K562 (cell line): ENCODE measurements around the gene C4orf17. TPM values are rescaled to one million over a fixed set of nuclear protein-coding genes. Genes with fewer than 3 reads are reported as not detected.

Source experiments
- ATAC-seq: fragments of 200-7000 bp; cut with Tn5 transposase; 3 replicates; pipeline ENCODE4 v1.9.1; 2020; ENCODE audit warnings: moderate library complexity
- BruUV-seq: library from RNA; stranded (reverse); fragments of 400-500 nt; replicated peaks from 2 replicates; lab custom pipeline; 2021; lab: Mats Ljungman, UMichigan
- CTCF ChIA-PET: fragments of 300-600 bp; formaldehyde crosslinking; extraction: SDS; loops from one replicate; lab custom pipeline; 2021; ENCODE audit warnings: low intra/inter-chr PET ratio; lab: Yijun Ruan, JAX
- POLR2A ChIA-PET: fragments of 300-600, 350-650 bp; sonication (Branson Sonifier 250); formaldehyde crosslinking; extraction: SDS; loops from one replicate; lab custom pipeline; 2021; ENCODE audit warnings: antibody characterized with exemption, inconsistent platforms; lab: Yijun Ruan, JAX
- DNase-seq, 4 experiments: peaks; one replicate each; pipeline versions ENCODE4 v3.0.0 to v3.0.0-alpha.2; 2011 to 2018; ENCODE audit warnings: low spot score in 3 of 4, mixed read lengths in 3 of 4; ENCODE audit errors: extremely low read depth in 1 of 4
- FAIRE-seq: peaks from 2 replicates; lab custom pipeline; 2011; peaks lifted over from hg19 to GRCh38; lab: Jason Lieb, UNC
- H2AFZ ChIP-seq: 2 replicates; pipeline ENCODE4 v1.6.0; 2011; ENCODE audit warnings: low read depth, low read length, control low read depth, inconsistent platforms
- H3K27ac ChIP-seq: fragments of 200-600 bp; 3 replicates; pipeline ENCODE4 v1.8.0; 2011; ENCODE audit warnings: low read depth, mild to moderate bottlenecking, control low read depth, inconsistent platforms, low read length, moderate library complexity, mixed read lengths; ENCODE audit errors: extremely low read depth
- H3K27me3 ChIP-seq, 2 experiments: fragments of 300-600 bp in 1 of 2; 2 replicates in 1 of 2; 3 replicates in 1 of 2; pipeline versions ENCODE4 v1.6.0 to v1.8.0; 2011; ENCODE audit warnings: inconsistent platforms in 2 of 2, low read length in 2 of 2, mild to moderate bottlenecking in 1 of 2, mixed read lengths in 1 of 2, moderate library complexity in 1 of 2; ENCODE audit not compliant: control insufficient read depth in 2 of 2, insufficient read depth in 2 of 2
- H3K36me3 ChIP-seq: fragments of 300-600 bp; 3 replicates; pipeline ENCODE4 v1.8.0; 2011; ENCODE audit warnings: mild to moderate bottlenecking, low read length, inconsistent platforms; ENCODE audit not compliant: control insufficient read depth, insufficient read depth
- H3K4me1 ChIP-seq, 2 experiments: fragments of 200-600 bp in 1 of 2; replicated peaks in 1 of 2; 2 replicates in 1 of 2; 3 replicates in 1 of 2; pipeline versions ENCODE4 v1.5.1 to v1.8.0; 2011; ENCODE audit warnings: inconsistent platforms in 2 of 2, low read length in 2 of 2, mild to moderate bottlenecking in 1 of 2, mixed read lengths in 1 of 2, moderate library complexity in 1 of 2; ENCODE audit not compliant: control insufficient read depth in 2 of 2, insufficient read depth in 2 of 2
- H3K4me2 ChIP-seq: 2 replicates; pipeline ENCODE4 v1.6.1; 2011; ENCODE audit warnings: low read length, control low read depth, inconsistent platforms, mixed read lengths; ENCODE audit not compliant: insufficient read depth
- H3K4me3 ChIP-seq: fragments of 200-600 bp; sonication (generic), shearing (Covaris generic); 2 replicates; pipeline ENCODE4 v1.5.1; 2016; ENCODE audit warnings: control low read depth, inconsistent platforms
- H3K79me2 ChIP-seq: fragments of 200-600 bp; 3 replicates; pipeline ENCODE4 v1.8.0; 2011; ENCODE audit warnings: low read length, inconsistent platforms; ENCODE audit not compliant: control insufficient read depth, insufficient read depth
- H3K9ac ChIP-seq, 2 experiments: 2 replicates each; pipeline versions ENCODE4 v1.6.0 to v1.6.1; 2011; ENCODE audit warnings: low read depth in 2 of 2, low read length in 2 of 2, control low read depth in 1 of 2, inconsistent platforms in 1 of 2, mild to moderate bottlenecking in 1 of 2, mixed read lengths in 1 of 2; ENCODE audit not compliant: insufficient read depth in 1 of 2
- H3K9me1 ChIP-seq: one replicate; pipeline ENCODE4 v1.6.0; 2011; ENCODE audit warnings: inconsistent platforms, mild to moderate bottlenecking, low read length, moderate library complexity; ENCODE audit not compliant: control insufficient read depth, insufficient read depth
- H3K9me3 ChIP-seq: replicated peaks from 2 replicates; pipeline ENCODE4 v1.5.1; 2011; ENCODE audit warnings: low read depth, low read length, inconsistent platforms; ENCODE audit not compliant: control insufficient read depth, insufficient read depth
- H4K20me1 ChIP-seq: replicated peaks from 2 replicates; pipeline ENCODE4 v1.6.1; 2011; ENCODE audit warnings: low read length, inconsistent platforms, mixed read lengths; ENCODE audit not compliant: control insufficient read depth, insufficient read depth
- ARID2 ChIP-seq: fragments of 450-650 bp; IDR thresholded peaks from 2 replicates; pipeline ENCODE4 v1.6.1; 2017; ENCODE audit warnings: antibody characterized with exemption, mild to moderate bottlenecking
- BMI1 ChIP-seq: fragments of 150-350 bp; IDR thresholded peaks from 2 replicates; pipeline ENCODE4 v1.6.1; 2014; ENCODE audit warnings: low read length
- DLX4 ChIP-seq: fragments of 250-450 bp; sonication (Bioruptor Pico); IDR thresholded peaks from 2 replicates; pipeline ENCODE4 v1.6.1; 2021; ENCODE audit warnings: mild to moderate bottlenecking
- ELF4 ChIP-seq: fragments of 450-650 bp; formaldehyde crosslinking; IDR thresholded peaks from 2 replicates; pipeline ENCODE4 v1.4.0; 2022; ENCODE audit warnings: missing genetic modification characterization
- FUS ChIP-seq: fragments of 200-400 bp; formaldehyde crosslinking; optimal IDR thresholded peaks from 2 replicates; pipeline ENCODE3; 2017; ENCODE audit warnings: low read depth, low read length
- HDAC3 ChIP-seq: fragments of 450-650 bp; IDR thresholded peaks from 2 replicates; pipeline ENCODE4 v1.6.1; 2018; ENCODE audit warnings: borderline replicate concordance, mild to moderate bottlenecking, moderate library complexity; ENCODE audit not compliant: partially characterized antibody
- HMG20B ChIP-seq: fragments of 250-450 bp; sonication (Bioruptor Pico); IDR thresholded peaks from 2 replicates; pipeline ENCODE4 v1.5.0; 2021; ENCODE audit warnings: mild to moderate bottlenecking
- JUN ChIP-seq, 2 experiments: sonication (generic) in 1 of 2; formaldehyde crosslinking in 1 of 2; IDR thresholded peaks; 2 replicates each; pipeline versions ENCODE4 v1.6.1 to v1.8.0; 2012 to 2022; ENCODE audit warnings: borderline replicate concordance in 2 of 2, mild to moderate bottlenecking in 2 of 2, improper control_type of control experiment in 1 of 2, low read depth in 1 of 2, low read length in 1 of 2, missing genetic modification reagents in 1 of 2
- JUNB ChIP-seq: fragments of 450-650 bp; formaldehyde crosslinking; conservative IDR thresholded peaks from 2 replicates; pipeline ENCODE4 v1.4.0; 2020; ENCODE audit warnings: mild to moderate bottlenecking
- KAT7 ChIP-seq: sonication (generic); formaldehyde crosslinking; IDR thresholded peaks from 2 replicates; pipeline ENCODE4 v1.8.0; 2022; ENCODE audit warnings: missing genetic modification reagents, mild to moderate bottlenecking, borderline replicate concordance
- KLF10 ChIP-seq: fragments of 250-450 bp; sonication (Bioruptor Pico); IDR thresholded peaks from 2 replicates; pipeline ENCODE4 v1.6.1; 2021; ENCODE audit warnings: matching md5 sums
- PHF8 ChIP-seq: fragments of 200-600 bp; sonication (generic); IDR thresholded peaks from 2 replicates; pipeline ENCODE4 v1.6.1; 2012; ENCODE audit warnings: mixed run types, mild to moderate bottlenecking, inconsistent platforms, low read length, moderate library complexity, borderline replicate concordance
- POLR2B ChIP-seq: fragments of 450-650 bp; IDR thresholded peaks from 2 replicates; pipeline ENCODE4 v1.6.1; 2018; ENCODE audit warnings: low read depth; ENCODE audit not compliant: partially characterized antibody
- RBM25 ChIP-seq: fragments of 200-400 bp; formaldehyde crosslinking; IDR thresholded peaks from 2 replicates; pipeline ENCODE4 v1.6.1; 2018; ENCODE audit warnings: low read length, low read depth, moderate library complexity; ENCODE audit not compliant: severe bottlenecking
- RFX7 ChIP-seq: fragments of 250-450 bp; sonication (Bioruptor Pico); IDR thresholded peaks from 2 replicates; pipeline ENCODE4 v1.5.1; 2021; ENCODE audit warnings: mild to moderate bottlenecking
- TRIM28 ChIP-seq: fragments of 450-650 bp; IDR thresholded peaks from 2 replicates; pipeline ENCODE4 v1.6.1; 2017
- ZKSCAN8 ChIP-seq: fragments of 200-800 bp; sonication (Bioruptor generic); IDR thresholded peaks from 2 replicates; pipeline ENCODE4 v1.6.1; 2016; ENCODE audit warnings: missing genetic modification characterization, missing compliant biosample characterization
- ZNF146 ChIP-seq: IDR thresholded peaks from one replicate; pipeline ENCODE4 v1.6.1; 2018; ENCODE audit warnings: missing compliant biosample characterization; ENCODE audit not compliant: unreplicated experiment
- ZNF830 ChIP-seq: fragments of 250-450 bp; sonication (Bioruptor Pico); IDR thresholded peaks from 2 replicates; pipeline ENCODE4 v1.5.0; 2021; ENCODE audit warnings: mild to moderate bottlenecking
- WGBS: fragments of 100-300 bp; shearing (Covaris generic); methylation state at CpG from one replicate; pipeline ENCODE4 v1.1.6; 2016; ENCODE audit warnings: low coverage, mixed read lengths; ENCODE audit not compliant: insufficient coverage; ENCODE audit errors: missing lambda C conversion rate; 5-methylcytosine and 5-hydroxymethylcytosine counted together
- in situ Hi-C: fragments of 300-500 bp; cut with MboI; formaldehyde crosslinking; loops from 4 replicates; pipeline ENCODE4 v1.15.0; 2018; ENCODE audit warnings: inconsistent platforms, mixed read lengths
- intact Hi-C: fragments of 100-400 bp; cut with micrococcal nuclease; formaldehyde crosslinking; loops from 2 replicates; pipeline ENCODE4 v1.14.2; 2022
- polyA plus RNA-seq, 8 experiments: library from polyadenylated mRNA; depleted of rRNA in 4 of 8; stranded (reverse) in 5 of 8; unstranded in 3 of 8; fragments of >200 nt; fragmentation: Nextera tagmentation in 2 of 8; fragmentation: Illumina TruSeq in 1 of 8; extraction: Ambion mirVana in 2 of 8; extraction: Trizol in 1 of 8; gene quantifications; 2 replicates each; pipeline versions ENCODE4 v1.2.1 to v1.2.3, GENCODE V29; 2011 to 2014; ENCODE audit warnings: inconsistent platforms in 1 of 8, missing spikeins in 1 of 8
- total RNA-seq, 7 experiments: library from RNA; depleted of rRNA in 6 of 7; stranded (reverse); fragments of >200 nt in 6 of 7; fragmentation: Illumina TruSeq in 2 of 7; extraction: Trizol in 2 of 7; gene quantifications; 2 replicates each; pipeline versions ENCODE4 v1.2.1 to v1.2.3, GENCODE V29; 2011 to 2021; ENCODE audit warnings: low replicate concordance in 1 of 7

The C4orf17 gene
- total and polyA plus RNA-seq, 9 of the 15 experiments (the other 6 are each of a cell fraction or from before 2014, with no cell fraction given) = not detected

- TF ChIP-seq HDAC3 (no peak), JUNB (CRISPR knock-in tag) (no peak), KAT7 (CRISPR knock-in tag) (no peak), PHF8 (no peak), ZKSCAN8 (CRISPR knock-in tag) (no peak), TRIM28 (no peak), JUN (IDR thresholded peaks at IDR 0.05; ENCODE audit: borderline replicate concordance, low read depth, low read length) (no peak), JUN (CRISPR knock-in tag; IDR thresholded peaks at IDR 0.05; ENCODE audit: borderline replicate concordance) (no peak), FUS (no peak), HMG20B (no peak), ELF4 (no peak), RBM25 (no peak), DLX4 (CRISPR knock-in tag) (no peak), BMI1 (no peak), RFX7 (CRISPR knock-in tag) (no peak), KLF10 (CRISPR knock-in tag) (no peak), POLR2B (no peak), ARID2 (no peak), ZNF146 (no peak), ZNF830 (no peak)
- no peak overlapping the region for H3K27ac ChIP-seq
- no peaks in the 10 kb centered on the region for H4K20me1 ChIP-seq
- no TSS peak for BruUV-seq
- no peak for FAIRE-seq
- DNase-seq = no peak
- no peaks in the 10 kb centered on the region for H3K79me2 ChIP-seq
- ChIA-PET POLR2A (no interaction called here), CTCF (no interaction called here)
- H3K4me1 ChIP-seq = no peaks in the 10 kb centered on the region
- no peaks in the 10 kb centered on the region for H3K36me3 ChIP-seq
- no peaks in the 10 kb centered on the region for H3K9me1 ChIP-seq
- H3K27me3 ChIP-seq = no peaks in the 10 kb centered on the region
- no peak overlapping the region for H3K4me3 ChIP-seq
- ATAC-seq = no peak
- no peak overlapping the region for H3K4me2 ChIP-seq
- 1% methylated on average over 4 of the region's 4 CpGs for WGBS
- no peaks in the 10 kb centered on the region for H3K9me3 ChIP-seq
- in situ Hi-C loops = no loop called here
- intact Hi-C loops = no loop called here
- no peak overlapping the region for H2AFZ ChIP-seq
- H3K9ac ChIP-seq = no peak overlapping the region
Measured at GRCh38 chr4:99490286-99490685, 20.5 kb upstream of the C4orf17 start.
